Large intestine (tissue), 3 donors: Measurements from ENCODE around the gene SON. TPM values are rescaled to one million over a fixed set of nuclear protein-coding genes. Genes with fewer than 3 reads are reported as not detected.

Experiments used
- DNase-seq, 2 donors: peaks; one replicate each; pipeline versions ENCODE4 v3.0.0 to v3.0.0-alpha.2; 2013
- H3K27ac ChIP-seq: one replicate; pipeline ENCODE4 v1.5.1; 2013; ENCODE audit warnings: low read length
- H3K27me3 ChIP-seq: 2 replicates; pipeline ENCODE4 v1.6.1; 2013; ENCODE audit warnings: low read length; ENCODE audit not compliant: control insufficient read depth, insufficient read depth
- H3K36me3 ChIP-seq: 2 replicates; pipeline ENCODE4 v1.6.1; 2013; ENCODE audit warnings: low read length; ENCODE audit not compliant: control insufficient read depth, insufficient read depth
- H3K4me1 ChIP-seq: one replicate; pipeline ENCODE4 v1.6.1; 2013; ENCODE audit warnings: low read length; ENCODE audit not compliant: control insufficient read depth, insufficient read depth
- H3K4me3 ChIP-seq: one replicate; pipeline ENCODE4 v1.5.1; 2013; ENCODE audit warnings: low read length
- H3K9me3 ChIP-seq: one replicate; pipeline ENCODE4 v1.6.1; 2013; ENCODE audit warnings: mild to moderate bottlenecking, low read depth, low read length, moderate library complexity; ENCODE audit not compliant: control insufficient read depth
- WGBS: methylation state at CpG from one replicate; pipeline ENCODE4 v1.1.5; 2013; ENCODE audit warnings: low lambda C conversion rate; ENCODE audit not compliant: insufficient coverage; 5-methylcytosine and 5-hydroxymethylcytosine counted together
- polyA plus RNA-seq: library from polyadenylated mRNA; unstranded; fragments of 120-200 nt; gene quantifications from one replicate; pipeline ENCODE4 v1.2.1, GENCODE V29; 2013

SON gene
- polyA plus RNA-seq, 1 donor = 252 TPM

GRCh38 chr21:33541756-33542639 lies 840 bp upstream of the SON start, which contains the start of gene GART:
TSS of gene GART (minus strand) at chr21:33542117. CDS start at chr21:33539315, 2,802 bp downstream.
- WGBS = 0% methylated on average over 5 of the region's 56 CpGs
- Histone ChIP-seq H3K36me3 (peaks cover 12% of the 10 kb centered on the region), H3K9me3 (no peaks in the 10 kb centered on the region), H3K4me1 (peaks cover 8% of the 10 kb centered on the region), H3K27me3 (no peaks in the 10 kb centered on the region), H3K4me3 (peak within 1 kb of the TSS; percentile 83), H3K27ac (peak within 1 kb of the TSS; percentile 99)
- peak; percentile 79 to 91 for DNase-seq

GRCh38 chr21:33543505-33544129 lies 779 bp downstream of the SON start:
- DNase-seq = peak; percentile 45 to 47
- H3K4me1 ChIP-seq = peaks cover 8% of the 10 kb centered on the region
- no peaks in the 10 kb centered on the region for H3K9me3 ChIP-seq
- H3K27ac ChIP-seq = peak overlapping the region; percentile 99
- 7% methylated on average over 5 of the region's 26 CpGs for WGBS
- H3K4me3 ChIP-seq = peak overlapping the region; percentile 83
- peaks cover 12% of the 10 kb centered on the region for H3K36me3 ChIP-seq
- no peaks in the 10 kb centered on the region for H3K27me3 ChIP-seq

- no peak for DNase-seq
- H3K36me3 ChIP-seq = peaks cover 15% of the 10 kb centered on the region
- no peaks in the 10 kb centered on the region for H3K9me3 ChIP-seq
- H3K27ac ChIP-seq = no peak overlapping the region
- no peaks in the 10 kb centered on the region for H3K27me3 ChIP-seq
- H3K4me3 ChIP-seq = peak overlapping the region; percentile 83
- 12% methylated on average over 6 of the region's 8 CpGs for WGBS
- H3K4me1 ChIP-seq = peaks cover 8% of the 10 kb centered on the region
These were observed 1.8 kb downstream of the SON start for GRCh38 chr21:33544451-33545195.

GRCh38 chr21:33546086-33546485 lies 3.2 kb downstream of the SON start:
- H3K4me1 ChIP-seq = peaks cover 4% of the 10 kb centered on the region
- H3K36me3 ChIP-seq = peaks cover 30% of the 10 kb centered on the region
- no peak for DNase-seq
- peaks cover 7% of the 10 kb centered on the region for H3K9me3 ChIP-seq
- H3K27ac ChIP-seq = no peak overlapping the region
- H3K4me3 ChIP-seq = no peak overlapping the region
- WGBS = 100% methylated on average over 1 of the region's 3 CpGs
- H3K27me3 ChIP-seq = no peaks in the 10 kb centered on the region

- H3K4me1 ChIP-seq = no peaks in the 10 kb centered on the region
- DNase-seq = no peak
- no peak overlapping the region for H3K27ac ChIP-seq
- H3K9me3 ChIP-seq = peaks cover 7% of the 10 kb centered on the region
- H3K4me3 ChIP-seq = no peak overlapping the region
- H3K27me3 ChIP-seq = no peaks in the 10 kb centered on the region
- H3K36me3 ChIP-seq = peaks cover 68% of the 10 kb centered on the region
- no CpG with 5 or more reads among the region's 19 CpGs for WGBS
These were observed 7.3 kb downstream of the SON start for GRCh38 chr21:33549848-33550771.

GRCh38 chr21:33550772-33551660 lies 8.2 kb downstream of the SON start:
- DNase-seq = no peak
- no peak overlapping the region for H3K4me3 ChIP-seq
- H3K36me3 ChIP-seq = peaks cover 70% of the 10 kb centered on the region
- H3K27me3 ChIP-seq = no peaks in the 10 kb centered on the region
- no peak overlapping the region for H3K27ac ChIP-seq
- H3K9me3 ChIP-seq = peaks cover 7% of the 10 kb centered on the region
- H3K4me1 ChIP-seq = no peaks in the 10 kb centered on the region
- no CpG with 5 or more reads among the region's 23 CpGs for WGBS

GRCh38 chr21:33551664-33552063 lies 8.8 kb downstream of the SON start:
- Histone ChIP-seq H3K27me3 (no peaks in the 10 kb centered on the region), H3K36me3 (peaks cover 73% of the 10 kb centered on the region), H3K4me1 (no peaks in the 10 kb centered on the region), H3K9me3 (peaks cover 7% of the 10 kb centered on the region), H3K27ac (no peak overlapping the region), H3K4me3 (no peak overlapping the region)
- no CpG with 5 or more reads among the region's 2 CpGs for WGBS
- no peak for DNase-seq

- WGBS = 97% methylated on average over 5 of the region's 24 CpGs
These were observed 9.5 kb downstream of the SON start for GRCh38 chr21:33552093-33552998.

More at GRCh38 chr21:33552093-33552998, 9.5 kb downstream of the SON start:
- Histone ChIP-seq H3K9me3 (peaks cover 7% of the 10 kb centered on the region), H3K36me3 (peaks cover 76% of the 10 kb centered on the region), H3K27me3 (no peaks in the 10 kb centered on the region), H3K4me3 (no peak overlapping the region), H3K4me1 (no peaks in the 10 kb centered on the region), H3K27ac (no peak overlapping the region)
- no peak for DNase-seq
